ENCODE results near the gene TUSC2.

Gene TUSC2

GRCh38 chr3:50279255-50280016 lies 48.6 kb downstream of the TUSC2 start:
- TF ChIP-seq ZFX (IDR thresholded peaks at IDR 0.05; ENCODE audit: borderline replicate concordance) (no peak), CTCF (IDR thresholded peaks at IDR 0.05) (no peak)
- no peak overlapping the region for H3K27ac ChIP-seq

- TF ChIP-seq ZFX (IDR thresholded peaks at IDR 0.05; ENCODE audit: borderline replicate concordance) = no peak
- TF ChIP-seq CTCF (IDR thresholded peaks at IDR 0.05) = no peak
- no peak within 1 kb of the TSS for H3K27ac ChIP-seq
Measured at GRCh38 chr3:50278880-50279224, 49.2 kb downstream of the TUSC2 start, which contains the start of gene LSMEM2. TSS of gene LSMEM2 (plus strand) at chr3:50279087. CDS start at chr3:50279114, 27 bp downstream.

GRCh38 chr3:50278123-50278879 lies 49.7 kb downstream of the TUSC2 start:
- no peak for TF ChIP-seq ZFX (IDR thresholded peaks at IDR 0.05; ENCODE audit: borderline replicate concordance)
- no peak for TF ChIP-seq CTCF (IDR thresholded peaks at IDR 0.05)
- no peak overlapping the region for H3K27ac ChIP-seq

DNA sequence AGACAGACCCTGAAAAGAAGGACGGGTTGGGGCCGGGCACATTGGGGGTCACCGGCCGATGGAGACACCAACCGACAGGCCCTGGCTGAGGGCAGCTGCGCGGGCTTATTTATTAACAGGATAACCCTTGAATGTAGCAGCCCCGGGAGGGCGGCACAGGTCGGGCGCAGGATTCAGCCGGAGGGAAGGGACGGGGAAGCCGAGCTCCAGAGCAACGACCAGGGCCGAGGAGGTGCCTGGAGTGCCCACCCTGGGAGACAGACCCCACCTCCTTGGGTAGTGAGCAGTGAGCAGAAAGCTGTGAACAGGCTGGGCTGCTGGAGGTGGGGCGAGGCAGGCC lies 51.3 kb downstream of the TUSC2 start:
- no peak for TF ChIP-seq ZFX (IDR thresholded peaks at IDR 0.05; ENCODE audit: borderline replicate concordance)
- TF ChIP-seq CTCF (IDR thresholded peaks at IDR 0.05) = no peak
- no peak overlapping the region for H3K27ac ChIP-seq

- TF ChIP-seq ZFX (IDR thresholded peaks at IDR 0.05; ENCODE audit: borderline replicate concordance) = no peak
- no peak for TF ChIP-seq CTCF (IDR thresholded peaks at IDR 0.05)
- H3K27ac ChIP-seq = no peak overlapping the region
Measured at GRCh38 chr3:50275996-50276761, 51.8 kb downstream of the TUSC2 start.

DNA sequence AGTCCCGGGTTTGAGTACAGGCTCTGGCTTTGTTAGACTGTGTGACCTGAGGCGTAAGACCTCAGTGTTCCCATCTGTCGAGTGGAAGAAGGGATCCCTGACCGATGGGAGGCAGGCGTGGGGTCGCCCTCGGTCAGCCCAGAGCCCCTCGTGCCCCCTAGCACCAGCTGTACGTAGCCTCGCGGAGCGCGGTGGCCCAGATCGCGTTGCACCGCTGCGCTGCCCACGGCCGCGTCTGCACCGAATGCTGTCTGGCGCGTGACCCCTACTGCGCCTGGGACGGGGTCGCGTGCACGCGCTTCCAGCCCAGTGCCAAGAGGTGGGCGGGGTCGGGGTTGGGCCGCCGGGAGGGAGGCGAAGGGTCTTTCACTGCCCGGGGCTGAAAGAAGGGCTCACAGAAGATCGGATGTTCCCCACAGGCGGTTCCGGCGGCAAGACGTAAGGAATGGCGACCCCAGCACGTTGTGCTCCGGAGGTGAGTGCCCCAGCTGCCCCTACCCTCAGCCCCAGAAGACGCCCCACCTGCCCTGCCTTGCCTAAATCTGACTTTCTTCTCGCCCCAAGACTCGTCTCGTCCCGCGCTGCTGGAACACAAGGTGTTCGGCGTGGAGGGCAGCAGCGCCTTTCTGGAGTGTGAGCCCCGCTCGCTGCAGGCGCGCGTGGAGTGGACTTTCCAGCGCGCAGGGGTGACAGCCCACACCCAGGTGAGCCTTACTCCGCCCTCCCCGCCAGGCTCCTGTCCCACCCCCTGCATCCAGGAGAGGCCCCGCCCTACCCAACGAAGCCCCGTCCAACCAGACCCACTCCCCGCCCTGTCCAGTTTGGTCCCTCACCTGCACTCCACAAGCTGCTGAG lies 52.7 kb downstream of the TUSC2 start:
- H3K27ac ChIP-seq = no peak overlapping the region
- no peak for TF ChIP-seq CTCF (IDR thresholded peaks at IDR 0.05)
- no peak for TF ChIP-seq ZFX (IDR thresholded peaks at IDR 0.05; ENCODE audit: borderline replicate concordance)
